Nasal cavity respiratory epithelium epithelial cell of viscerocranial mucosa (primary cell): ENCODE results near the gene PPM1B. TPM values are rescaled to one million over a fixed set of nuclear protein-coding genes. Genes with fewer than 3 reads are reported as not detected.

ENCODE experiments used
- total RNA-seq: library from RNA; depleted of rRNA; stranded (reverse); fragments of >200 nt; gene quantifications from 2 replicates; pipeline ENCODE4 v1.2.3, GENCODE V29; 2014

PPM1B gene
- 30.6 and 32.8 TPM in 2 replicates for total RNA-seq

GRCh38 chr2:44168681-44169154 is at the start of gene PPM1B:
TSS of gene PPM1B (plus strand) at chr2:44168875. CDS start at chr2:44201200, 32,325 bp downstream.

Other genes with a start within 250 kb of the PPM1B start
- gene LRPPRC, start 172.9 kb upstream of the PPM1B start, total RNA-seq, result 85.4 and 146 TPM in 2 replicates
- not detected in 2 replicates for gene SLC3A1, start 106.6 kb downstream of the PPM1B start, total RNA-seq
- 31.4 and 50.0 TPM in 2 replicates for gene PREPL, start 192.6 kb downstream of the PPM1B start, total RNA-seq
- gene CAMKMT, start 193.1 kb downstream of the PPM1B start, total RNA-seq, result 8.3 and 8.9 TPM in 2 replicates